HG03521 (cell line): ENCODE data around the gene TRAF4.
"Not testable (repeated sequence)": the region's sequence is repeated elsewhere in the genome, so short reads cannot be mapped to it uniquely, and the experiment has no call there.

ENCODE experiments used
- ATAC-seq: cut with Tn5 transposase; IDR thresholded peaks from one replicate; pipeline ENCODE4 v1.9.1; 2021; ENCODE audit warnings: mild to moderate bottlenecking, moderate library complexity; ENCODE audit not compliant: unreplicated experiment

The TRAF4 gene

DNA sequence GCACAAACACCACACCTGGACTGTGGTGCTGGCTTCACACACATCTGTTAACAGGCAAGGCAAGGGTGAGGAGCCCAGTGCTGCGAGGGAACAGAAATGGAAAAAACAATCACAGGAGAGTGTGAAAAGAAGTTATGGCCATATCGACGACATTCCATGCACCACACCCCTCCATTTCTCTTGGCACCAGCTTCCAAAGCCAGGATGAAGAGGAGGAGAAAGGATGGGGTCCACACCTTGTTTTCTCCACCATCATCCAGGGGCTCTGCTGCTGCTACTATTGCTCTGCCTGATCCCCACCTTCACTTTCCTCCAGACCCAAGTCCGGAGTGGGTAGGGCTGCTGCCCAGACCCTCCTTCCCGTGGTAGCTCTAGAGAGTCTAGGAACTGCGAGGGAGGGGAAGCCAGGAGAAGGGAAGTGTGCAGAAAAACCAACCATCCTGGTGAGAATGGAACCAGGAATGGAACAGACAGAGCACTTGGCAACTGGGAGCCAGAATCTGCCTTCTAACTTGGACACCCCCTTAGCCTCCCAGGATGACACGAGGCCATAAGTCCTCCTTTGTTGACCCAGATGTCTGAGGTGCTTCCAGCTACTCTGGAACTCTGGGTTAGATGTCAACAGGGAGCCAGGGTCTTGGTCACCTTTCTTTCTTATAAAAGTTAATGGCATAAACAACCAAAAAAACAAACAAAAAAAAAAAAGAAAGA lies 31.0 kb upstream of the TRAF4 start:
- ATAC-seq = no peak

DNA sequence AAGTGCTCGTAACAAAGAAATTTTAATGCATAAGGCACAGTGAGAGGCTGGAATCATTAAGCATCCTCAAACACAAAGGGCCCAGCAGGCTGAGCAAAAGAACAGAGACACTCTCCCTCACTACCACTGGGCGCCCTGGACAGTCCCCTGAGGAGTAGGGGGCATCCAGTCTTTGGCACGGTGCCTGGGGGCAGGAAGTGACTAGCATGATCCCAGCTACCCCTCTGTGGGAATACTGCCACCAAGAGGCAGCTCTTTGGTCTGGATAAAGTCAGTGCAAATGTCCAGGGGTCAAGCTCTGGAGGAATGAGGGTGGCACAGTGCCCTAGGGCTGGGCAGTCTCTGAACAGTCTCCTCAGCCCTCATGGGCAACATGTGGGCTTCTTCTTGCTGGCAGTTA lies 29.5 kb upstream of the TRAF4 start:
- no peak for ATAC-seq

DNA sequence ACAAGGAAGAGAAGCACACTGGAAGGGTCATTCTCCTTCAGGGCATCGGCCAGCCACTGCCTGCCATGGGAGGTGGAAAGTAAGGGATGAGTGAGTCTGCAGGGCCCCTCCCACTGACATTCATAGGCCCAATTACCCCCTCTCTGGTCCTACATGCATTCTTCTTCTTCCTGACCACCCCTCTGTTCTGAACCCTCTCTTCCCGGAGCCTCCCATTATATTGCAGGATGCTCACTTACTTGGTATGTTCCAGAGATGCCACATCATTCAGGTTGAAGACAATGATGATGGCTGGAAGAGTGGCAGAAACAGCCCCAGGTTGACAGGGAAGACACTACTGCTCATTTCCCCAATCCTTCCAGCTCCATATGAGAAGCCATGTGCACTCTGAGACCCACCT lies 28.6 kb upstream of the TRAF4 start:
- no peak for ATAC-seq

DNA sequence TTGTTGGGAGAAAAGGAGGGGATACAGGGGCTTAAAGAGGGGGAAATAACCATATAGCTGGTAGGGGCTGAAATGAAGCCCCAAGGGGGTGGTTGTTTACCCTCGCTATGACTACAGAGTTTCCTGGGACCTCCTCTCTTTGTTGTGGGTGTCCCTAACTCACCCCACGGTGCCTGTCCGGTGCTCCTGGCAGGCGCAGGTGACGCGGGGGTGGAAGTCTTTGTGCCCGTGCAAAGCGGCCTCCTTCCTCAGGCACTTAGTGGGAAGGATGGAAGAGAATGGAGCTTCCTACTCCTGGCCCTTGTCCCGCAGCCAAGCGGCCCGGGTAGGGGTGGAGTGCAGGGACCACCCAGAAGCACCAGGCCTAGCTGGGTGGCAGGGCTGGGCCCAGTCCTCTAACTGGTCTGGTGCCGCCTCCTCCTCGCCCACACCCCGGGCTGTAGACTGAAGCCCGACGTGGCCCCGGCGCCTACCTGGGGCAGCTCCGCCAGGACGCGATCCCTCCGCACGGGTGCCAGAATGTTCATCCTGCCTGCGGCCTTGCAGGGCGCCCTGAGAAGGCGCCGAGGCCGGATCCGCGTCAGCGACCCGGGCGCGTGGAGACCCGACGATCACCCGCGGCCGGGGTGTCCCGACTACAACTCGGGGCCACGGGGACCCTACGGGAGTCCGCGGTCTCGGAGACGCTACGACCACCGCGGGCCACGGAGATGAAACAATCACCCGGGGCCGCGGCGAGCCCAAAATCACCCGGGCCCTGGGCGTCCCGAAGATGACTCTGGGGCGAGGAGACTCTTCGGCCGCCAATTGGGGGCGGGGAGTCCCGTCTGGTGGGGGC lies 26.9 kb upstream of the TRAF4 start:
- no peak for ATAC-seq

DNA sequence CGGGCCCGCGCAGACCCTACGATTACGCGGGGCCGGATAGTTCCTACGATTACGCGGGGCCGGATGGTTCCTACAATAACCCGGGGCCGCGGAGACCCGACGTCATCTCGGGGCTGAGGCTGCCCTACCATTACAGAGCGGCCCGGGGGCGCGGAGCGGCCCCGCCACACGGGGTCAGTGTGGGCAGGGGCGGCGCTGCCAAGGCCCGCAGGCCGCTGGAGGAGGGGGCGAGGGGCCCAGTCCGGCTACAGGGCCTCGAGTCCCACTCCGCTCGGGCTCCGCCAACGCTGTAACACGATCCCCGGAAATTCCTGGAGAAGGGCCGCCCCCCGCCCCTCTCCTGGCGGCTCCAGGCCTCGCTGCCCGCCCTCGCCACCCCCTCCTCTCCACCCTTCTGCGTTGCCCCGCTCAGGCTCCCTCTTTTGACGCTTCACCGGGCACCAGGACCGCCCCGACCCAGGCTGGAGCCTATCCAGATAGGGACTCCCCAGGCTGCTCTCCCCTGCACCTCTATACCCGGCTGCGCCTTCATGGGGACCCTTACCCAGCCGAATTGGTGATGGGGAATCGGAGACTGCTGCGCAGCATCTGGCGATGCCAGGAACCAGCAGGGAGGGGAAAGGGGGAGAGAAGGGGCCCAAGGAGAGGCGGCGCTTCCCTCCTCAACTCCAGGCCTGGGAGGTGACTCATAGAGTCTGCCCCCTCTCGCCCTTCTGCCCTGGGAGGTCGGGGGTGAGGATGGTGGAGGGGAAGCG lies 26.1 kb upstream of the TRAF4 start, which contains the start of gene RAB34:
RAB34 (minus strand) TSS at position 291 of the 755 bp plus-strand sequence. CDS start 602 bp downstream, outside the sequence.
- ATAC-seq = no peak

DNA sequence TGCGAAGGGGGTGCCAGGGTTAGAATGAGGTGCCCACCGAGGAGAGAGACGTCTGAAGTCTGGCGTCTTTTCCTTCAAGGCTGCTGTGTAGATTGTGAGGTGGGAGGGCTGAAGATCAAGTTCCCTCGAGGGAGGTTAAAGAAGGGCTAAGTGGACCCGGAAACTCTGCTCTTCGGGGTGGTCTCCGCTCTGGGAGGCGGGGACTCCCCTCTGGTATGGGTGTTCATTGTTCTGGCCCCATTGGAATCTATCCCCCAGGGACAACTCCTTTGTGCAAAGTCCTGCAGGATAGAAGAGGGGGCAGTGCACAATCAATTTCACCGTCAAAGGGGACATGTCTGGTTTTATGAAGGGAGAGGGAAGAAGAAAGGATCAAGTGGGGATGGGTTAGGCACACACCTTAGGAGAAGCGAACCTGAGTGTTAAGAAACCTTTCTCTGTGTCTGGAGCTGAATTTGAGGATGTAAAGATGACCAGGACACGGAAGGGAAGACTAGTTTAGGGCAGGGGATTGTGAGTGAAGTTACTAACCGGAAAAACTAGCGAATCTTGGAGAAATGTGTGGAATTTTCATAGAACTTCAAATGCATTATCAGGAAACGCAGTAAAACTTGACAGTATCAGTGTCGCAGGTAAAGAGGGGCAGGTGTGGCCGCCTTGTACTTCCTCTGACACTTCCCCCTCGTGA lies 25.3 kb upstream of the TRAF4 start:
- ATAC-seq = no peak

DNA sequence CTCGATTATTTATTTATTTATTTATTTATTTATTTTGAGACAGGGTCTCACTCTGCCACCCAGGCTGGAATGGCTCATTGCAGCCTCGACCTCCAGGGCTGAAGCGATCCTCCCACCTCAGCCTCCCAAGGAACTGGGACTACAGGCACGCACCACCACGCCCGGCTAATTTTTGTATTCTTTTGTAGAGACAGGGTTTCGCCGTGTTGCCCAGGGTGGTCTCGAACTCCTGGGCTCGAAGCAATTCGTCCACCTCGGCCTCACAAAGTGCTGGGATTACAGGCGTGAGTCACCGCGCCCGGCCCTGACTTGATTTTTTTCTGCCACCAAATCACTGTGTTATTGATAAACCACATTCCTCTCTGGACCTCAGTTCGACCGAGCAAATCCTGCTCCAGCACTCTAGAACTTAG lies 24.8 kb upstream of the TRAF4 start:
- ATAC-seq = no peak

DNA sequence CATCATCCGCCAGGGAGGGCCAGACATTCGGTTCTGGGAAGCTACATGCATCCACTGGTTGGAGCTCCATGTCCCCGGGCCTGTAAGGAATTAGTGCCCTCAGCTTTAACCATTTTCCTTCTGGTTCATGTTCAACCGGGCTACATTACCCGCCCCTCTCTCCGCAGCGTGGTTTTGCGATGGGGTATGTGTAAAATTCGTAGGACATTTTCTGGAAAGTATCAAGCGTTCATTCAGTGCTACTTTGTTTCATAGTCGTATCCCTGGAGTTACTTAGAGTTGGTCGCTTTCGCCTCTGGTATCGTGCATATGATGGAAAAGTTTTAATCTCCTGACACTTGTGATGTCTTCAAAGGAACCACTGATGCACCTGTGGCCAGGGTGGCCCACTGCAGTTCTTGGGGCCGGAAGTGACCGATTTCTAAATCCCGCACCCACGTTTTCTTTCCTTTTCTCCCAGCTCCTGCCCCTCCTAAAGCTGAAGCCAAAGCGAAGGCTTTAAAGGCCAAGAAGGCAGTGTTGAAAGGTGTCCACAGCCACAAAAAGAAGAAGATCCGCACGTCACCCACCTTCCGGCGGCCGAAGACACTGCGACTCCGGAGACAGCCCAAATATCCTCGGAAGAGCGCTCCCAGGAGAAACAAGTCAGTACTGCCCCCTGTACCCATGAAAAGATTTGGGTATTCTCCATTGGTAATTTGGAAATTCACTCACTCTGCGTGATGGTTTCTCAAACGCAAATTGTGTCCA lies 23.4 kb upstream of the TRAF4 start:
- no peak for ATAC-seq

DNA sequence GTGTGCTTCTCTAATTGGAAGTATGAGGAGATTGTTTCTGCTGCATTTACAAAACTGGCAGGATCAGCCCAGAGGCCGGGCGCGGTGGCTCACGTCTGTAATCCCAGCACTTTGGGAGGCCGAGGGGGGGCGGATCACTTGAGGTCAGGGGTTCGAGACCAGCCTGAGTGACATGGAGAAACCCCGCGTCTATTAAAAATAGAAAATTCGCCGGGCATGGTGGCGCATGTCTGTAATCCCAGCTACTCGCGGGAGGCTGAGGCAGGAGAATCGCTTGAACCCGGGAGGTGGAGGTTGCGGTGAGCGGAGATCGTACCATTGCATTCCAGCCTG lies 22.8 kb upstream of the TRAF4 start:
- ATAC-seq = not testable (repeated sequence)

DNA sequence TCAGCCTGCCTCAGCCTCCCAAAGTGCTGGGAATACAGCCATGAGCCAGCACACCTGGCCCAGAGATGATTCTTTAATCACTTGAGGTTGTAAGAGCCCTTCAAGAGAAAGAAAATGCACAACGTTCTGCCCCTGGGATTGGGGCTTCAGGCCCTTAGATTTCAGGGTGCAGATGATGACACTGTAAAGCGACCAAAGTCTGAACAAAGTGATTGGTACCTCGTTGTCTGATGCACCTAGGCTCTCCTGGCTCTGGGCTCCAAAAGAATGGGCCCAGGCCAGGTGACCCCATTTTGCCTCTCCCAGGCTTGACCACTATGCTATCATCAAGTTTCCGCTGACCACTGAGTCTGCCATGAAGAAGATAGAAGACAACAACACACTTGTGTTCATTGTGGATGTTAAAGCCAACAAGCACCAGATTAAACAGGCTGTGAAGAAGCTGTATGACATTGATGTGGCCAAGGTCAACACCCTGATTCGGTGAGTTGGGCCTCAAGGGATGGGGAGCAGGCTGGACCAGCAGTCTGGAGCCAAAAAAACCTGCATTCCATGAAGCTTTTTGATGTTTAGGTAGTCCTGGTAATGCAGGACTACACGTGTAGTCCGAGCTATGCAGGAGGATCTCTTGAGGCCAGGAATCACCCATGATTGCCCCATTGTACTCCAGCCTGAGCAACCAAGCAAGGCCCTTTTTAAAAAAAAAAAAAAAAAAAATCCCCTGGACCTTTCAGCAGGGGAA lies 21.2 kb upstream of the TRAF4 start:
- no peak for ATAC-seq

DNA sequence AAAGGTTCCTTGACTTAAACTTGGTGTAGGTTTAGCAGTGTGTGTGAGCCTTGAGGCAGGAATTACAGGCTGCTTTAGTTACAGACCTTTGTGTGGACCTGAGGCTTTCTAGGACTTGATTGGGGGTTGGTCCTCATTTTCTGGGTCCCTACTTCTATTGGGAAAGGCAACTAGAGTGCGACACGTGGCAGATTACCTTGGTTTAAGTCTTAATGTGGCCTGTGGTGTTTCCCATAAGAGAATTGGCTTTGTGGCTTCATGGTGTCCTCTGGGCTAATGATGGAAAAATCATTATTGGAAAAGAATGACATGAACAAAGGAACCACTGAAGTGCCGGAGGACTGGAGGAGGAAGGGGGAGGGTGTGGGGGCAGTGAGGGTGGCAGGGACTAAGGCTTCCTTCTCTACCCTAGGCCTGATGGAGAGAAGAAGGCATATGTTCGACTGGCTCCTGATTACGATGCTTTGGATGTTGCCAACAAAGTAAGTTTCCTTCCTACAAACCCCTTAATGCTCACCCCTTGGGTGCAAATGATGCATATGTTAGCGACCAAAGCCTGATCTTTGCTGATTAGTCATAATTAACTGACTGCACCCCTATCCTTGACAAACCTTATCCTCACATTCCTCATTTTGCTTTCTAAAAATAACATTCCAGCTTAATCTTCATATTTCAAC lies 20.5 kb upstream of the TRAF4 start:
- ATAC-seq = no peak

DNA sequence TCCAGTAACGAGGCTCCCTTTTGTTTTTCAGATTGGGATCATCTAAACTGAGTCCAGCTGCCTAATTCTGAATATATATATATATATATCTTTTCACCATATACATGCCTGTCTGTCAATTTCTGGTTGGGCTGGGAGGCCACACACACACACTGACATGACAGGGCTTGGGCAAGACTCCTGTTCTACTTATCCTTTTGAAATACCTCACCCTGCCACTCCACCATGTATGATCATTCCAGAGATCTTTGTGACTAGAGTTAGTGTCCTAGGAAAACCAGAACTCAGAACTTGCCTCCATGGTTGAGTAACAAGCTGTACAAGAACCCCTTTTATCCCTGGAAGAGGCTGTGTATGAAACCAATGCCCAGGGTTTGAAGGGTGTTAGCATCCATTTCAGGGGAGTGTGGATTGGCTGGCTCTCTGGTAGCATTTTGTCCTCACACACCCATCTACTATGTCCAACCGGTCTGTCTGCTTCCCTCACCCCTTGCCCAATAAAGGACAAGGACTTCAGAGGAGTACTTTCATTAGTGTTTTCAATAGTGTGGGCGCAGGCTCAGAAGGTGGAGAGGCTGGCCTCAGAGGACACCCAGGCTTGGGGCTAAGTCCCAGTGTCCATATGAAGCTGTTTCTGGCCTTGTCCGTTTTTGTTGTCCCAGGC lies 19.8 kb upstream of the TRAF4 start:
- ATAC-seq = not testable (repeated sequence)

DNA sequence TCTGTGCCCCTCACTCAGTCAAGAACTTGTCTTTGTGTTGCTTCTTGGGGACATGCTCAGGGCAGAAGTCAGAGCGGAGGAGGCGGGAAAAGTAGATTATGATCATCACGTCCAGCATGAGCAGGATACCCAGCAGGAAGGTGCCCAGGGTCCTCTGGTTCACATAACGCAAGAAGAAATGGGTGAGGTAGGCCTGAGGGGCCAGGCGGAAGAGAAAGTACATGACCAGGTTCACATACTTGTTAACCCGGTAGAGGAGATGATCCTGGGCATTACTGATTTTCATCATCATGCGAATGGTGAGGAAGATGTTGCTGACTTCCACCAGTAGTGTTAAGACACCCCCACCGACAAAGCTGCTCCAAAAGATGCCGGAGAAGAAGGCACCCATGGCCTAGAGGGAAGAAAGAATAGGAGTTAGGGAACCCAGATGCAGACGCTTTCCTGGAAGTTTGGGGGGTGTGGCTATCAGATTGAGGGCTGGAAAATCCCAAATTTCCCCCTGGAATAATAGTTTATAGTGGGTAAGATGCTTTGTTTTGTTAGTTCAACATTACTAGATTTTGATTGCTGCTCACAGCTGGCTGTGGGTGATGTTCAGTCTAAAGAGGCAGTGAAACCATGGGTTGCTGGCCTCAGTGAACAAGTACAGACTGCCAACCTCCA lies 19.2 kb upstream of the TRAF4 start:
- ATAC-seq = no peak

DNA sequence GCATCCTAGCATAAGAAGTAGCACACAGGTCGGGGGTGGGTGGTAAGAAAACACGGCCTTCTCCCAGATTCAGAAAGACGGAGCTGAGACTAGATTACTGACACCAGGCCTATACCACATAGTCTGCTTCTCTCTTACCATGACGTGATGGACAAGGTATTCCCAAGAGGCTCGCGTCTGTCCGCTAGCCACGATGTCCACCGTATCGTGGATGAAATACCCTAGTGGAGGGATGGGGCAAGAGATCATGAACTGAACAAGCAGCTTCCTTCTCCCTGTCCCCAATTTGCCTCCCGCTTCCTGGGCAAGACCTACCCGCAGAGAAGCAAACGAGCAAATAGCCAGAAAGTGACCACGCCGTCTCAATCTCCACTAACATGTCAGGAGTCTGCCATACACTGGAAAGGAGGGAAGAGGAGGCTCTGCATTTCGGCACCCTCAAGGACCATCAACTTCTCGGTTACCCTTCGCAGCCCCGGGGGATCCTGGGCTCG lies 18.6 kb upstream of the TRAF4 start:
- no peak for ATAC-seq

DNA sequence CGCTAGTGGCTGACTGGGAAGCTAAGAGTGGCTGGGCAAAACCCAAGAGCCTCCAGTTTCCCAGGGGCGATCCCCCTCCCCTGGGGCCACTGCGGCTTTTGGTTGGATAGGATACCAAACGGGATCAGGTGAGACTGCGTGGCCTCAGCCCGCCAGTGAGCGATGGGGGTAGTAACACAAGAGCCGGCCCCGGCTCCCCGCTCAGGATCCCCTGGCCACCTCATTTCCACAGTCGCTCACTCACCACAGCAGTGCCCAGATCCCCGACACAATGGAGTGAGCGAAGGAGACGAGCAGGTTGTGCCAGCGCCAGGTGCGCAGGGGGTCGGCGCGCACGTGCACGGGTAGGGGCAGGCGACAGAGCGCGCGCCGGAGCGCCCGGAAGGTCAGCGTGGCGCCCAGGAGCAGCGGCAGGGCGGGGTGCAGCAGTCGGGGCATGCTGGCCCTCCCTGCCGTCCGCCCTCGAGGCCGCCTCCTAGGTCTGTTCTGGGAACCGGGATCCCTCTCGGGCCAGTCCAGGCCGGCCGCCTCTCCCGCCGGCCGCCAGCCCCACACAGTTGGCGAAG lies 18.1 kb upstream of the TRAF4 start:
- ATAC-seq = no peak

DNA sequence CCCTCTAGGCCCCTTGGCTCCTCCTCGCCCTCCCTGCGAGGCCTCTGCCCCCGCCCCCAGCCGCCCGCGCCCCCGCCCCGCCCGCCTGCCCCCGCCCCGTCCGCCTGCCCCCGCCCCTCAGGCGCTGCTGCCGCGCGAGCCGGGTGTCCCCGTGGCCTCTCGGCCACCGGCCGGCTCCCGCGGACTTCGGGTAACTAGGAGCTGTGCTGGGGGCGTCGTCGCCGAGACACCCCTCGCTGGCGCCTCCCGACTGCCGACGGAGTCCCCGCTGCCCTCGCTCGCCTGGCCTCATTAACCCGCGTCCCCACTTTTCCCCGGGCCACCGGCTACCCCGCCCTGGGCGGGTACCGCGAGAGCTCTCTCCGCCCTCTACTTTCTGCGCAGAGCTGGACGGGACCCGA lies 17.6 kb upstream of the TRAF4 start, which contains the start of gene TLCD1:
TLCD1 (minus strand) TSS at position 8 of the 401 bp plus-strand sequence. CDS start 136 bp downstream, outside the sequence.
- no peak for ATAC-seq
